ACHN (cell line): ENCODE measurements around the gene CAMK2B.

ENCODE experiments used
- DNase-seq: peaks from one replicate; pipeline ENCODE4 v3.0.0-alpha.2; 2015
- in situ Hi-C: cut with HindIII; loops from 2 replicates; pipeline ENCODE4 v1.10.0; 2017; ENCODE audit warnings: low sequenced_read_pairs, low pct_ligation_motif_present, low pct_unique_long_range_greater_than_20kb

CAMK2B gene

GRCh38 chr7:44247868-44248651 lies 77.3 kb downstream of the CAMK2B start:
- no peak for DNase-seq
- in situ Hi-C loops: no loop called here

GRCh38 chr7:44246396-44247113 lies 78.8 kb downstream of the CAMK2B start:
- DNase-seq: no peak
- in situ Hi-C loops: no loop called here

- in situ Hi-C loops: no loop called here
- DNase-seq: peak; percentile 59
Measured at GRCh38 chr7:44244282-44244681, 81.1 kb downstream of the CAMK2B start.

GRCh38 chr7:44242091-44242490 lies 83.3 kb downstream of the CAMK2B start:
- in situ Hi-C loops: no loop called here
- DNase-seq: no peak

GRCh38 chr7:44240983-44241510 lies 84.3 kb downstream of the CAMK2B start:
- in situ Hi-C loops: no loop called here
- DNase-seq: peak; percentile 89

GRCh38 chr7:44240376-44240775 lies 85.0 kb downstream of the CAMK2B start:
- in situ Hi-C loops: no loop called here
- DNase-seq: no peak

- in situ Hi-C loops: no loop called here
- no peak for DNase-seq
Measured at GRCh38 chr7:44239361-44239760, 86.0 kb downstream of the CAMK2B start.

- DNase-seq: no peak
- in situ Hi-C loops: no loop called here
Measured at GRCh38 chr7:44238116-44238695, 87.2 kb downstream of the CAMK2B start.

- DNase-seq: no peak
- in situ Hi-C loops: no loop called here
Measured at GRCh38 chr7:44237696-44238095, 87.7 kb downstream of the CAMK2B start.

- in situ Hi-C loops: no loop called here
Measured at GRCh38 chr7:44236333-44236728, 89.1 kb downstream of the CAMK2B start.

GRCh38 chr7:44235582-44236332 lies 89.6 kb downstream of the CAMK2B start:
- in situ Hi-C loops: no loop called here
- DNase-seq: no peak

More at GRCh38 chr7:44236333-44236728, 89.1 kb downstream of the CAMK2B start:
- no peak for DNase-seq

GRCh38 chr7:44235066-44235465 lies 90.3 kb downstream of the CAMK2B start:
- in situ Hi-C loops: no loop called here
- DNase-seq: no peak

- DNase-seq: no peak
- in situ Hi-C loops: no loop called here
Measured at GRCh38 chr7:44232901-44233715, 92.3 kb downstream of the CAMK2B start.

- in situ Hi-C loops: no loop called here
- no peak for DNase-seq
Measured at GRCh38 chr7:44232396-44232795, 93.0 kb downstream of the CAMK2B start.

GRCh38 chr7:44231088-44231487 lies 94.3 kb downstream of the CAMK2B start:
- in situ Hi-C loops: no loop called here
- no peak for DNase-seq

GRCh38 chr7:44230286-44230685 lies 95.1 kb downstream of the CAMK2B start:
- no peak for DNase-seq
- in situ Hi-C loops: no loop called here

- no peak for DNase-seq
- in situ Hi-C loops: no loop called here
Measured at GRCh38 chr7:44229546-44230105, 95.8 kb downstream of the CAMK2B start.
